HCT116 (cell line): ENCODE measurements around the gene GPR68.

ENCODE experiments used
- CBX3 ChIP-seq: IDR thresholded peaks from 2 replicates; pipeline ENCODE4 v1.6.1; 2012; ENCODE audit warnings: low read depth
- CEBPB ChIP-seq: IDR thresholded peaks from 2 replicates; pipeline ENCODE4 v1.6.1; 2012; ENCODE audit warnings: low read depth
- CTCF ChIP-seq, 3 experiments: fragments of 200-600 bp in 1 of 3; sonication (generic) in 1 of 3; IDR thresholded peaks in 2 of 3; conservative IDR thresholded peaks in 1 of 3; 2 replicates each; pipeline ENCODE4 v1.5.1; 2012 to 2017; ENCODE audit warnings: low read depth in 2 of 3, low read length in 2 of 3, antibody characterized with exemption in 1 of 3, borderline replicate concordance in 1 of 3, control low read depth in 1 of 3, mild to moderate bottlenecking in 1 of 3, mixed read lengths in 1 of 3, mixed run types in 1 of 3, moderate library complexity in 1 of 3; ENCODE audit not compliant: insufficient read depth in 1 of 3
- EZH2 ChIP-seq: fragments of 200-600 bp; sonication (generic); IDR thresholded peaks from 2 replicates; pipeline ENCODE4 v1.6.1; 2017; ENCODE audit warnings: antibody characterized with exemption, mixed run types
- MAX ChIP-seq: IDR thresholded peaks from 2 replicates; pipeline ENCODE4 v1.6.1; 2012
- POLR2A ChIP-seq: IDR thresholded peaks from 2 replicates; pipeline ENCODE4 v1.7.0; 2011; ENCODE audit warnings: borderline replicate concordance; ENCODE audit not compliant: insufficient read depth, insufficient read length; ENCODE audit errors: extremely low read depth
- POLR2AphosphoS5 ChIP-seq: IDR thresholded peaks from 2 replicates; pipeline ENCODE4 v1.6.1; 2011; ENCODE audit warnings: mild to moderate bottlenecking, low read depth, low read length, moderate library complexity
- RAD21 ChIP-seq: IDR thresholded peaks from 2 replicates; pipeline ENCODE4 v1.6.1; 2012; ENCODE audit warnings: low read depth, mild to moderate bottlenecking
- SRF ChIP-seq: IDR thresholded peaks from 2 replicates; pipeline ENCODE4 v1.6.1; 2012; ENCODE audit warnings: low read depth
- ZBTB33 ChIP-seq: IDR thresholded peaks from 2 replicates; pipeline ENCODE4 v1.6.1; 2011; ENCODE audit warnings: mild to moderate bottlenecking, low read length, moderate library complexity; ENCODE audit not compliant: insufficient replicate concordance; ENCODE audit errors: extremely low read depth
- ZNF274 ChIP-seq: fragments of 200-500 bp; sonication (Bioruptor generic); IDR thresholded peaks from 2 replicates; pipeline ENCODE4 v1.6.1; 2014; ENCODE audit warnings: mild to moderate bottlenecking, low read depth, low read length, inconsistent platforms

GRCh38 chr14:91288876-91289275 is 44.4 kb upstream of the GPR68 start:
- TF ChIP-seq CTCF (IDR thresholded peaks at IDR 0.05 in 2 of 3, conservative IDR thresholded peaks at IDR 0.05 in 1 of 3; ENCODE audit: borderline replicate concordance in 1 of 3, insufficient read depth in 1 of 3, low read depth in 2 of 3, low read length in 2 of 3) (no peak), RAD21 (no peak), SRF (no peak), CBX3 (no peak), ZBTB33 (no peak), POLR2AphosphoS5 (no peak), ZNF274 (no peak), POLR2A (no peak), CEBPB (no peak), EZH2 (no peak), MAX (no peak)
